Measurements from ENCODE around the gene AEBP2.
"Not testable (repeated sequence)": the region's sequence is repeated elsewhere in the genome, so short reads cannot be mapped to it uniquely, and the experiment has no call there.

Gene AEBP2

DNA sequence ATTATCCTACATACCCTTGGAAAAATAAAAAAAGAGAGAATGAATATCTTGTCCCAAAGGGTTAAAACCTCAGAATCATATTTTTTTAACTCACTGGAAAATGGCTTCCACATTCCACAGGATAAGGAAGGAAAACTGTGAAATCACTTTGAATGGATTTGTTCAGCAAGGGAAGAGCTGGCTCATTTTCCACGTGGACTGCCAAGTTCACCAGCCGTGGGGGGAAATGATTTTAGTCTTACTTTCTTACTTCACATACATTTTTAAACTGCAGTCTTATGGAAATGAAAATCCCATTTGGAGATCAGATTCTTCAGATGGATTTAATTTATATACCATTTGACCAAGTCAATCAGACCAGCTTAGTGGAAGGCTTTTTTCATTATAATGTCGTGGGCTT is 29.9 kb upstream of the AEBP2 start:
- no peak for DNase-seq (ENCODE audit: low read depth in 1 of 2, low spot score in 1 of 2)
- TF ChIP-seq JUND (IDR thresholded peaks at IDR 0.05; ENCODE audit: low read depth): no peak
- in situ Hi-C loops (cut with HindIII; ENCODE audit: low pct_unique_long_range_greater_than_20kb, low sequenced_read_pairs): no loop called here

DNA sequence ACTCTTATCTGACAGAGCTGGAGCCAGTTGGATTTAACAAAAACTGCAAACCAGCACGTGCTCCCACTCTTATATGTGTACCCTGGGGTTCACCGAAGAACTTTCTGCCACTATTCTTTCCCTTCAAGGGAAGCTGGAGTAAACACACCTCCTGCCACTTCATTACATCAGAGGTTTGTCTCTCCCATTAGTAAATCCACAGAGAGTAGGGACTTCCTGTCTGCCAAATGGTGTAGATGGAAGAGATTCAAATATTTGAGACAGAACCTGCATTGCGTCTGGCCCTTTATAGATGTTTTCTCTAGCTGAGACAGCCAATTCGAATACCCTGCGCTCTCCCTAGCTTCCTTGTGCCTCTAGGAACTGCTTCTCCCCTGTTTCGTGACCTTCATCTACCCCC is 29.1 kb upstream of the AEBP2 start:
- no peak for TF ChIP-seq JUND (IDR thresholded peaks at IDR 0.05; ENCODE audit: low read depth)
- in situ Hi-C loops (cut with HindIII; ENCODE audit: low pct_unique_long_range_greater_than_20kb, low sequenced_read_pairs): no loop called here
- no peak for DNase-seq (ENCODE audit: low read depth in 1 of 2, low spot score in 1 of 2)

DNA sequence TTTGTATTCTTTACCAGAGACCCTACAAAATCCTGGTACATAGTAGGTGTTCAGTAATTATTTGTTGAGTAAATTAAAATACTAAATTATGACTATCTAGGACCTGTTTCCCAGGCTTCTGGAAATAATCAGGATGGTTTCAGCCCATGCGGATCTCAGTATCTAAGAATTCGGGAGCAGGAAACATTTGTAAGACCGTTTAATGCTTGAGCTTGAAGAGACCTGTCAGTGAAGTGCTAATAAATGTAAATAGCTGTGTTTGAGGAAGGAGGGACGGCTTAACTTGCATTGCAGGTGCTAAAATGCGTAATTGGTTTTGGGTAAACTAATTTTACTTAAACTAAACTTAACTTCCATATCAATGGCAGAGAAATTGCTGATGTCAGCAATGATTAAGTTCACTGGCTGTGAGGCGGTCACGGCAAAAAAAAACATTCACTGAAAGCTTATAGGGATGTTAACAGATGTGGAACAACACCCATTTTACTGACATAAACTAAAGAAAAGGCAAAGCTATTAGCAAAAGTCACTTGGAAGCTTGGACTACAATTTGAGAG is 28.6 kb upstream of the AEBP2 start:
- no peak for DNase-seq (ENCODE audit: low read depth in 1 of 2, low spot score in 1 of 2)
- in situ Hi-C loops (cut with HindIII; ENCODE audit: low pct_unique_long_range_greater_than_20kb, low sequenced_read_pairs): no loop called here
- no peak for TF ChIP-seq JUND (IDR thresholded peaks at IDR 0.05; ENCODE audit: low read depth)

DNA sequence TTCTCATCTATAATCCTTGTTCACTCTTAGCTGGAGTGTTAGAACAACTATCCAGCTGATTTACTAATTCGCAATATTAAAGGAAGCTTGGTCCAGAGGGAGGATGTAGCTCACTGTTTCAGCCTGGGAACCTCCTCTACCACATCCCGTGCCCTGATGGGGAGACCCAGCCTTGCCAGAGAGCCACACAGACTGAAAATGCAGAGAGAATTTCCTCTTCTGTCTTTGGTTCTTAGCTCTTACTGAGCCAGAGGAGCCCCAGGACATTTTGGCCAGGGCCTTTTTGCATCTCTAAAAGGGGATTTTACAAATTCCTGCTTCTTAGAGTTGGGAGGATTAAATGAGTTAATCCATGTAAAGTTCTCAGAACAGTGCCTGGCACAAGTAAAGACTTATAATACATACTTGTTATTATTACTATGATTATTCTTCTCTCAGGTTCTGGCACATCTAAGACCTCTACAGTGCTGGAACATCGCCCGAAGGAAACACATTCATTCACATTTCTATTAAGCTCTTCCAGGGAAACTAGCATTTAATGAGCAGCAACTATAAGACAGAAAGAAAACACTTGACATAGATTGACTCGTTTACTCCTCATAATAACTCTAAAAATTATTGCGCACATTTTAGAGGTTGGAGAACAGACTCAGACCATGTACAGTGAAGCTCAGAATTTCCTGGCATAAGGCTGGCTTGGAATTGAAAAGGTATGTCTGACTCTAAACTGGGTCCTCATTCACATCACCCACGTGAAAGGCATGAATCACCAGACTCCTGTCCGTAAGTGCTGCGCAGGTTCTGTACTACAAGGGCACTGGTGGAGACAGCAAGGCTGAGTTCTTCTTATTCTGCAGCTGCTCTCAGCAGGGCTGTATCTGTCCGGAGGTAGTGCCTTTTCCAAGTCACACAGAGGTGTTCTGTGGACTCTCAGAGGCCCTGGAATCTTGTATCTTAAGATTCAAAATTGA is 27.8 kb upstream of the AEBP2 start:
- TF ChIP-seq JUND (IDR thresholded peaks at IDR 0.05; ENCODE audit: low read depth): no peak
- DNase-seq (ENCODE audit: low read depth in 1 of 2, low spot score in 1 of 2): no peak
- in situ Hi-C loops (cut with HindIII; ENCODE audit: low pct_unique_long_range_greater_than_20kb, low sequenced_read_pairs): no loop called here

DNA sequence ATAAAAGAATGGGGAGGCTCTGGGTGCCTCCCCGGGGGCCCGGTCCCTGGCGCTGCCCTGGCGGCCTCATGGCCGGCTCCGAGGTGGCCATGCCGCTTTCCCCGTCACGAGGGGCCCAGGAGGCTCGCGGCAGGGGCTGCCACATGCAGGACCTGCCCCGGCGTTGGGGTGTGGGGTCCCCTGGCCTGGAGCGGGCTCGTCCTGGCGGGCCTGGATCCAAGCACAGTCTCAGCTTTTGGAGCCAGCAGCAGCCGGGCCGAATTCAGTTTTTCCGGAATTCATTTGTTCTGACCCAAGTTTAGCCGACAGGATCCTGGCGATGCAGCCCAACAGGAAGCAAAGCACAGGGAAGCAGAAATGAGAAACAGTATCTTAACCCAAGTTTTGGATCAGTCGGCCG is 26.4 kb upstream of the AEBP2 start:
- DNase-seq (ENCODE audit: low read depth in 1 of 2, low spot score in 1 of 2): no peak
- TF ChIP-seq JUND (IDR thresholded peaks at IDR 0.05; ENCODE audit: low read depth): no peak
- in situ Hi-C loops (cut with HindIII; ENCODE audit: low pct_unique_long_range_greater_than_20kb, low sequenced_read_pairs): no loop called here

DNA sequence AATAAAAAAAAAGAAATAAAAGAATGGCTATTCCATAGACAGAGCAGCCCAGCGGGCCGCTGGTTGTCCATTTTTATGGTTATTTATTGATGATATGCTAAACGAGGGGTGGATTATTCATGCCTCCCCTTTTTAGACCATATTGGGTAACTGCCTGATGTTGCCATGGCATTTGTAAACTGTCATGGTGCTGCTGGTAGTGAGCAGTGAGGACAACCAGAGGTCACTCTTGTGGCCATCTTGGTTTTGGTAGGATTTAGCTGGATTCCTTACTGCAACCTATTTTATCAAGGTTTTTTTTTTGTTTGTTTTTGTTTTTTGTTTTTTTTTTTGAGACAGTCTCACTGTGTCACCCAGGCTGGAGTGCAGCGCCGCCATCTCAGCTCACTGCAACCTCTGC is 25.7 kb upstream of the AEBP2 start:
- in situ Hi-C loops (cut with HindIII; ENCODE audit: low pct_unique_long_range_greater_than_20kb, low sequenced_read_pairs); DNase-seq (ENCODE audit: low read depth in 1 of 2, low spot score in 1 of 2): not testable (repeated sequence)

DNA sequence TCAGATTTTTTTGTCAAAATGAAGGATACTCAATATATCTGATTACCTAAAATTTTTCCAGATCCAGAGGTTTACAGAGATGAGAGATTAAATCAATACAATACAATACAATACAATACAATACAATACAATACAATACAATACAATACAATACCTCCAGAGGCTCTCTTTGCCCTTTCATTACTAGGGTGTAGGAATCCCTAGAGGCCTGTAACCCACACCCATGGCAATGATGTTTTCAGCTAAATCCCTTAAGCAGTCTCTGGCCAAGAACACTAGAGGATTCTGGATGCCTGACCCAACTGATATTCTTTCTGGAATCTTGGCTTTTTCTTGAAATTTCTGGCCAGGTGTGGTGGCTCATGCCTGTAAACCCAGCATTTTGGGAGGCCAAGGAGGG is 23.7 kb upstream of the AEBP2 start:
- TF ChIP-seq JUND (IDR thresholded peaks at IDR 0.05; ENCODE audit: low read depth): no peak
- in situ Hi-C loops (cut with HindIII; ENCODE audit: low pct_unique_long_range_greater_than_20kb, low sequenced_read_pairs): no loop called here
- no peak for DNase-seq (ENCODE audit: low read depth in 1 of 2, low spot score in 1 of 2)

DNA sequence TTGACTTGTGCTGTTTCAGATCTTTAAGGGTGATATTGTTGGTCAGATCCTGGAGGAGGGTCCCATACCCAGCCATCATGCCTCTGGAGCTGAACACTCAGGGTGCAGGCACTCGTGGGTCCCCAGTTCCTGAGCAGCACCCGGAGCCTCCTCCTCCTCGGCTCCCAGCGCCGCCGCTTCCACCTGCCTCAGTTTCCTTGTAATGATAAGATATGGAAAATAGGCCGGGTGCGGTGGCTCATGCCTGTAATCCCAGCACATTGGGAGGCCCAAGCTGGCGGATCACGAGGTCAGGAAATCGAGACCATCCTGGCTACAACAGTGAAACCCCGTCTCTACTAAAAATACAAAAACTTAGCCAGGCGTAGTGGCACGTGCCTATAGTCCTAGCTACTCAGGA is 20.2 kb upstream of the AEBP2 start:
- in situ Hi-C loops (cut with HindIII; ENCODE audit: low pct_unique_long_range_greater_than_20kb, low sequenced_read_pairs): no loop called here
- DNase-seq (ENCODE audit: low read depth in 1 of 2, low spot score in 1 of 2): no peak
- TF ChIP-seq JUND (IDR thresholded peaks at IDR 0.05; ENCODE audit: low read depth): no peak

DNA sequence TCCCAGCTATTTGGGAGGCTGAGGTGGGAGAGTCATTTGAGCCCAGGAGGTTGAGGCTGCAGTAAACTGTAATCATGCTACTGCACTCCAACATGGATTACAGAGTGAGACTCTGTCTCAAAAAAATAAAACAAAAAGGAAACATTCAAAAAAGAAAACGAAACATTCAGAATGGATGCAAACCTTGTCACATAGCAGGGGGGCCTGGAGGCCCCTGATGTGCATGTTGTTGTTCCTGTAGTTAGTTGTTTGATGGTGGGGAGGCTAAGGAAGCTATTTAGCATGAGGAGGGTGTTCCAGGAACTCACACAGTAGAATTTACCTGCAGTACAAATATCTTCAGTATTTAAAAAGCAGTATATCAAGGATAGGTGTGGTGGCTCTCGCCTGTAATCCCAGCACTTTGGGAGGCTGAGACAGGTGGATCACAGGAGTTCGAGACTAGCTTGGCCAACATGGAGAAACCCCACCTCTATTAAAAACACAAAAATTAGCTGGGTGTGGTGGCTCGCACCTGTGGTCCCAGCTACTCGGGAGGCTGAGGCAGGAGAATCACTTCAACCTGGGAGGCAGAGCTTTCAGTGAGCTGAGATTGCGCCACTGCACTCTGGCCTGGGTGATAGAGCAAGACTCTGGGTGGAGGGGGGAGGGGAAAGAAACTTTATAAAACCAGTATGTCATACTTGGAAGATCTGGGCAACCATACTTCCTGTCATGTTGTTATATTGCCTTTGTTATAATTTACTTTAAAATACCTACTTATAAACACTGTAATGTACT is 17.6 kb upstream of the AEBP2 start:
- no peak for DNase-seq (ENCODE audit: low read depth in 1 of 2, low spot score in 1 of 2)

DNA sequence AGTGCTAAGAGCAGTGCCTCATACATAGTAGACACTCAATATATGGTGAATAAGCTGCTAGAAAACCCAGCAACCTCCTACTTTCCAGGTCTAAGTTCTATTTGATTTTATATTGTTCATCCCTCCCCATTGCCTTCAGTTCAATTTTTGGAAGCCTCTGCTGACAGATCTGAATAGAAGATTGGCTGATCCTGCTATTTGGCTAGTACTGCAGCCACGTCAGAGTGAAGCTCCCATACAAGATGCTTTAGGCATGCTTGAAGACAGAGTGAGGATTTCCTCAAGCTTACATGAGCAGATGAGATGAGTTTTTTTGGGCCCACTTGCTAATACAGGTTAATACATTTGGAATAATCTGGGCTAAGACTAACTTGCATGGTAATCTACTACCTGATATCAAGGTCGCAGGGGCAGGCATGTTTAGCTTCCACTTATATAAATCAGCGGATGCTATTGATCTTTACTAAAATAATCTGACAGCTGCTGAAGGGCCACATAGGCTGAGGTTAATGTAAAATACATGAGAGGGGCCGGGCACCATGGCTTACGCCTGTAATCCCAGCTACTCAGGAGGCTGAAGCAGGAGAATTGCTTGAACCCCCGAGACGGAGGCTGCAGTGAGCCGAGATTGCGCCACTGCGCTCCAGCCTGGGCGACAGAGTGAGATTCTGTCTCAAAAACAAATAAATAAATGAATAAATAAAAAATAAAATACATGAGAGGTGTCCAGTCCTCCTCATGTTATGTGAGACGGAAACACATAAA is 15.9 kb upstream of the AEBP2 start:
- no peak for TF ChIP-seq JUND (IDR thresholded peaks at IDR 0.05; ENCODE audit: low read depth)
- no peak for DNase-seq (ENCODE audit: low read depth in 1 of 2, low spot score in 1 of 2)
- in situ Hi-C loops (cut with HindIII; ENCODE audit: low pct_unique_long_range_greater_than_20kb, low sequenced_read_pairs): no loop called here

More for the DNA sequence above, 17.6 kb upstream of the AEBP2 start:
- in situ Hi-C loops (cut with HindIII; ENCODE audit: low pct_unique_long_range_greater_than_20kb, low sequenced_read_pairs): no loop called here
- no peak for TF ChIP-seq JUND (IDR thresholded peaks at IDR 0.05; ENCODE audit: low read depth)

DNA sequence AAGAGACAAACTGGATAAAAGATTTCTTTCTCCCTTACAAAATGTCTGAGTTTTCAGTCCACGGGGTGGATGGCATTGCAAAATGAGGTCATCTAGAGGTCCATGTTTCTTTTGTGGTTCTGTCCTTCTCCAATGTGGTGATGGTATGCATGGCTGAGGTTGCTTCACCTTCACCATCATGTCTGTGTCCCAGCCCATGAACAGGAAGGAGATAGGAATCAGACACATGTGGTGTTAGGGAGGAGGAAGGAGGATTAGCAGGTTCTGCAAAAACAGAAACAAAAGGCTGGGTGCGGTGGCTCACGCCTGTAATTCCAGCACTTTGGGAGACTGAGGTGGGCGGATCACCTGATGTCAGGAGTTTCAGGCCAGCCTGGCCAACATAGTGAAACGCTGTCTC is 11.0 kb upstream of the AEBP2 start:
- TF ChIP-seq JUND (IDR thresholded peaks at IDR 0.05; ENCODE audit: low read depth): no peak
- DNase-seq (ENCODE audit: low read depth in 1 of 2, low spot score in 1 of 2): peak in 1 of 2 experiments; percentile 29
- in situ Hi-C loops (cut with HindIII; ENCODE audit: low pct_unique_long_range_greater_than_20kb, low sequenced_read_pairs): no loop called here

DNA sequence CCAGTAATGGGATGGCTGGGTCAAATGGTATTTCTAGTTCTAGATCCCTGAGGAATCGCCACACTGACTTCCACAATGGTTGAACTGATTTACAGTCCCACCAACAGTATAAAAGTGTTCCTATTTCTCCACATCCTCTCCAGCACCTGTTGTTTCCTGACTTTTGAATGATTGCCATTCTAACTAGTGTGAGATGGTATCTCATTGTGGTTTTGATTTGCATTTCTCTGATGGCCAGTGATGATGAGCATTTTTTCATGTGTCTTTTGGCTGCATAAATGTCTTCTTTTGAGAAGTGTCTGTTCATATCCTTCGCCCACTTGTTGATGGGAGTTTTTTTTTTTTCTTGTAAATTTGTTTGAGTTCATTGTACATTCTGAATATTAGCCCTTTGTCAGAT is 9.8 kb upstream of the AEBP2 start:
- DNase-seq (ENCODE audit: low read depth in 1 of 2, low spot score in 1 of 2); in situ Hi-C loops (cut with HindIII; ENCODE audit: low pct_unique_long_range_greater_than_20kb, low sequenced_read_pairs): not testable (repeated sequence)

All from T47D (cell line).